Measurements from ENCODE around the gene LHX4.

LHX4 gene

GRCh38 chr1:180256341-180257027 lies 26.4 kb downstream of the LHX4 start:
- TF ChIP-seq, protein P1, sequence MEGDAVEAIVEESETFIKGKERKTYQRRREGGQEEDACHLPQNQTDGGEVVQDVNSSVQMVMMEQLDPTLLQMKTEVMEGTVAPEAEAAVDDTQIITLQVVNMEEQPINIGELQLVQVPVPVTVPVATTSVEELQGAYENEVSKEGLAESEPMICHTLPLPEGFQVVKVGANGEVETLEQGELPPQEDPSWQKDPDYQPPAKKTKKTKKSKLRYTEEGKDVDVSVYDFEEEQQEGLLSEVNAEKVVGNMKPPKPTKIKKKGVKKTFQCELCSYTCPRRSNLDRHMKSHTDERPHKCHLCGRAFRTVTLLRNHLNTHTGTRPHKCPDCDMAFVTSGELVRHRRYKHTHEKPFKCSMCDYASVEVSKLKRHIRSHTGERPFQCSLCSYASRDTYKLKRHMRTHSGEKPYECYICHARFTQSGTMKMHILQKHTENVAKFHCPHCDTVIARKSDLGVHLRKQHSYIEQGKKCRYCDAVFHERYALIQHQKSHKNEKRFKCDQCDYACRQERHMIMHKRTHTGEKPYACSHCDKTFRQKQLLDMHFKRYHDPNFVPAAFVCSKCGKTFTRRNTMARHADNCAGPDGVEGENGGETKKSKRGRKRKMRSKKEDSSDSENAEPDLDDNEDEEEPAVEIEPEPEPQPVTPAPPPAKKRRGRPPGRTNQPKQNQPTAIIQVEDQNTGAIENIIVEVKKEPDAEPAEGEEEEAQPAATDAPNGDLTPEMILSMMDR (IDR thresholded peaks at IDR 0.05; ENCODE audit: extremely low read depth, missing control alignments): no peak
- no peak for DNase-seq (ENCODE audit: low spot score)

DNA sequence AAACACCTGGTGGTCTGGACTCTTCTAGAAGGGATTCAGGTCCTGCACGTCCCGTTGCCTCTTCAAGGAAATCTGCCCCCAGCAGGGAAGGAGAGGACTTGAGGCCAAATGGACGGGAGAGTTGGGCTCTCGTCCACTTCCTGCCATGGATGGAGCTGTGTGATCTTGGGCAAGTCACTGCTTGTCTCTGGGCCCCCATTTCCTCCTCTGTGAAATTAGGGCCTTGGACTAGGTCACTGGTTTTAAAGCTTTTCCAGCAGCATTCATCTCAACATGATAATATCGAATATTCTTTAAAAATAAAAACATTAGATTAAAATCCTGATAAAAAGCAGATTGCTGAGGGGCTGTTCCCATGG lies 26.9 kb downstream of the LHX4 start:
- DNase-seq (ENCODE audit: low spot score): no peak
- TF ChIP-seq, protein P1 (IDR thresholded peaks at IDR 0.05; ENCODE audit: extremely low read depth, missing control alignments): no peak

GRCh38 chr1:180257486-180257885 lies 27.4 kb downstream of the LHX4 start:
- DNase-seq (ENCODE audit: low spot score): no peak
- TF ChIP-seq, protein P1 (IDR thresholded peaks at IDR 0.05; ENCODE audit: extremely low read depth, missing control alignments): no peak

GRCh38 chr1:180258290-180258689 lies 28.2 kb downstream of the LHX4 start:
- TF ChIP-seq, protein P1 (IDR thresholded peaks at IDR 0.05; ENCODE audit: extremely low read depth, missing control alignments): no peak
- DNase-seq (ENCODE audit: low spot score): no peak

DNA sequence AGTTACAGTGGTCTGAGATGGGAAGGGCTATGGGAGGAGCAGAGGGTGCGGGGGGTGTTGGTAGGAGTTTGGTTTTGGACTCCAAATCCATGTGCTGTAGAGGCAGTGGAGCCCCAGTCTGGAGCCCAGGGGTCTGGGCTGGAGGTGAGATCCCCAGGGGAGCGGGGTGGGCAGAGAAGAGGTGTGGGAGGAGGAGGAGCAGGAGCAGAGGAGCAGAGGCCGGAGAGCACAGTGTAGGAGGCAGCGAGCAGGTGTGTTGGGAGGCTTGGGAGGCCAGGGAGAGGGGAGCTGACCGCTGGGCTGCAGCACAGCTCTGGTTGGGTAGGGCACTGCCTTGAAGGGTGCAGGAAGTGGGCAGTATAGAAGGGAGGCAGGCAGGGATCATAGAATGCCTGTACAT lies 28.9 kb downstream of the LHX4 start:
- TF ChIP-seq, protein P1 (IDR thresholded peaks at IDR 0.05; ENCODE audit: extremely low read depth, missing control alignments): no peak
- DNase-seq (ENCODE audit: low spot score): no peak

GRCh38 chr1:180259431-180260338 lies 29.6 kb downstream of the LHX4 start:
- TF ChIP-seq, protein P1 (IDR thresholded peaks at IDR 0.05; ENCODE audit: extremely low read depth, missing control alignments): no peak

DNA sequence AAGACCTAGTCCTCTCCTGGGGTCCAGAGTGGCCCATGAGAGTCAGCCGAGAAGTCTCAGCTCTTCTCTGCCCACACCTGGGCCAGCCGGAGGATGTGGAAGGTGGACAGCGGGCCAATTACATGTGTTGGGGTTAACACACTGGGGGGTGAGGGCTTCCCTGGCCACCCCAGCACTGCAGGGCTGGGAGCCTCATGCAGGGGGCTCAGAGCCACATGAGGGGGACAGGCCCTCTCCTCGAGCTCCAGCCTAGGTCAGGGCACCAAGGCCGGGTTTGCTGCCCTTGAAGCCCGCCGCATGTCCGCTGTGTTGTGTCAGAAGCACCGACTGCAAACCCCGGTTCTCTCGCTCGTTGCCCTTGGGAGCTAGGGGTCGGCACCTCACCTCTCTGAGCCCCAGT lies 30.5 kb downstream of the LHX4 start:
- no peak for DNase-seq (ENCODE audit: low spot score)
- TF ChIP-seq, protein P1 (IDR thresholded peaks at IDR 0.05; ENCODE audit: extremely low read depth, missing control alignments): no peak

More at GRCh38 chr1:180259431-180260338, 29.6 kb downstream of the LHX4 start:
- DNase-seq (ENCODE audit: low spot score): no peak
